HG03064 (cell line): ENCODE results near the gene RMP24.

Experiments
- ATAC-seq: cut with Tn5 transposase; IDR thresholded peaks from one replicate; pipeline ENCODE4 v1.9.1; 2021; ENCODE audit warnings: low read depth; ENCODE audit not compliant: unreplicated experiment

RMP24 gene

DNA sequence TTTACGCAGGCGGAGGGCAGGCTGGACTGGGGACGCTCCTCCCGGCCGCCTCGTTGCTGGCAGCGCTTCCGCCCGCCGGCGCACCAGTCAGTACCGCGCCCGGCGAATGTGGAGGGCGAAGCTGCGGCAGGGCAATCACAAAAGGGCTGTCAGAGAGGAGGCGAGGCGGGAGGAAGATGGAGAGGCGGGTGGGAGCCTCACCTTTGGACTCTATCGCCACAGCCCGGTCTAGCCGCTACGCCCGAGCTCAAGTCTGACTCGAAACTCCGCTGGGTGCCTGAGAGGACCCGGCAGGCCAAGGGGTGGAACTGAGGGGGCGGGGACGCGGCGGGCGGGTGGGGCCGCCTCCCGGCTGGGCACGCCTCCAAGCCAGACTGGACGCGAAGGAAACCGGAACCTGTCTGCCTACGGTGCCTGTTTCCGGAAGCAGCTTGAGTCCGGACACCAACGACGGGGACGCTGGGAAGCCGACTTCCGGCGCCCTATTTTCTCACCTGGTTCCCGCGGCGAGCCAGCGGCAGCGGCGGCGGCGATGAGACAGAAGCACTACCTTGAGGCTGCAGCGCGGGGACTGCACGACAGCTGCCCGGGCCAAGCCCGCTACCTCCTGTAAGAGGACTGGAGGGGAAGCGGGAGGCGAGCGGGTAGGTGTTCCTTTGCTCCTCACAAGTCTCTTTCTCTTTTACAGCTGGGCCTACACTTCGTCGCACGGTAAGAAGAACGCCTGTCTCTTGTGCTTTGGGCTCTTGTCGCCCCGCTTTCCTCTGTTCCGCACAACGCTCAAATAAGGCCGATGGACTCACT lies at the start of gene RMP24:
Gene RMP24, plus strand, starts transcription at position 483 of the 804 bp plus-strand sequence.
- ATAC-seq = peak; percentile 92

DNA sequence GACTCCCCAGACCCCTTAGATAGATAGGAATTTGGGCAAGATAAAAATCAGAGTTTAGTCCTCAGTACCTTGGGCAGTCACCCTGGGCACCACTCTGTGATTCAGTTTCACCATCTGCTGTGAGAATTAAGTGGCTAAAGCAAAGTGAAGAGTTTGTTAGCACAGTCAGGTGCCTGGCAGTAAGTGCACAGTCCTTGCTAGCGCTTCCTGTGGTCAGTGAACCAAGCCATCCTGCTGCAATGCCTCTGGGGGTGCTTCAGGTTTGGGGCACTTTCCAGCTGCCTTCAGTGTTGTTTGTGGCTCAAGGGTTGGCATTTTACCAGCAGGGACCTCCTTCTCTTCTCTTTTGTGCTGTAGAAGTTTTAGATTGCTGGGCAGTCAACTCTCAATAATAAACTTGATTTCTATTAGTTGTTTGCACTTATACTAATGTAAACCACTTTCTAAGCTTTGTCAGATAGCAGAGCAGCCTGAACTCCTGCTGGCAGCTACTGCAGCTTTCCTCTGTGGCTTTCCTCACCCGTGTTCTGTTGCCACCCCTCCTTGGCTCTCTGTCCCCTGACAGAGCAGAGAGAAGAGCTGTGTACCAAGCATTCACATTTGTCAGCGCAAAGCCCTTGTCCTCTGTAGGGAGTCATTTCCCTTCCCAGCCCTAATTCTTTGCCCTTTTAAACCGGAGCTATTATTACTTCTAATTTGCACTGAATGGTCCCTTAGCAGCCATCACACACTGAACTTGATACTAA lies 48.4 kb upstream of the RMP24 start:
- no peak for ATAC-seq

GRCh38 chr18:35926884-35927283 lies 45.6 kb upstream of the RMP24 start:
- ATAC-seq = no peak

- no peak for ATAC-seq
Measured at GRCh38 chr18:35927430-35927829, 45.0 kb upstream of the RMP24 start.

GRCh38 chr18:35933982-35934381 lies 38.5 kb upstream of the RMP24 start:
- no peak for ATAC-seq

DNA sequence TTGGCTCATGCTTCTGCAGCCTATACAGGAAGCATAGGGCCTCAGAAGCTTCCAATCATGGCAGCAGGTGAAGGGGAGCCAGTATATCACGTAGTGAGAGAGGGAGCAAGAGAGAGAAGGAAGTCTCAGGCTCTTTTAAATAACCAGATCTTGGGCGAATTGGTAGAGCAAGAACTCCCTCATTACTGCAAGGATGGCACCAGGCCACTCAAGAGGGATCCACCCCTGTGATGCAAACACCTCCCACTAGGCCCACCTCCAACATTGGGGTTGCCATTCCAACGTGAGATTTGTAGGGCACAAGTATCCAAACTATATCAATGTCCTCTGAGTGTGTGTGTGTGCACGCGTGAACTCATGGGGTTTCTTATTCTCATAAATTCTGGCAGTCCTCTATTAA lies 37.6 kb upstream of the RMP24 start:
- ATAC-seq = no peak

DNA sequence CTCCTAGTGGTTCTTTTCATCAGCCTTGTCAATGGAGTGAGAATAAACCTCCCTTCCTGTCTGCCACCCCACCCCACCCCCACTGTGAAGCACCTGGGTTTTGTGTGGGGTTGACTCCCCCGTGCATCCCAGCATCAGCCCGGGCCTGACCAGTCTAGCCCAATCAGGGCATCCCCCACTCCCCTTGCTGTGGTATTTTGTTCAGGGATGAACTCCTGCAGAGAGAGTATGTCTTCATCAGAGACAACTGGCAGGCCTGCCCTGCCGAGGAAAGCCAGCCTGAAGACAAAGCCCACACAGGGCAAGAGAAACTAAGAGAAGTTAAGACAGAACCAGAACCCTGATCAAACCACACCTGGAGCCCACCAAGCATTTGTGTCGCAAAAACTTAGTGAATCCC lies 36.7 kb upstream of the RMP24 start:
- no peak for ATAC-seq

DNA sequence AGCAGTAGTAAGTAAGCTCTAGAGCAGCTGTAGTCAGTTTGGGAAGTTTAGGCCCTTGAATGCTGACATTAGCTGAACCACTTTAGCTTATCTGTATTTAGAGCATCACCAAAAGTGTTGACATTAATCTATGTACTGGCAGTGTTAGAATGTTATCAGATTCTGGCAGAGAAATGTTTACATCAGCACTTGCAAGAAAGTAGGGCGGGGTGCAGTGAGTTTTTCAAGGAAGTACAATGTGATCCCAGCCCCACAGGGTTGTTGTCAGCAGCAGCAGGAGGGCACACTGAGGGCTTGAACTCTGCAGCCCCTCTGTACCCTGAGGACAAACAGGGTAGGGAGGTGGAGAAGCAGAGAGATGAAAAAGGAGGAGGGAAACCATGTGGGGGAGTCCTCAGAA lies 35.5 kb upstream of the RMP24 start:
- ATAC-seq = no peak

- ATAC-seq = no peak
Measured at GRCh38 chr18:35938158-35938557, 34.3 kb upstream of the RMP24 start.

GRCh38 chr18:35938562-35938961 lies 33.9 kb upstream of the RMP24 start:
- ATAC-seq = no peak

- ATAC-seq = no peak
Measured at GRCh38 chr18:35939138-35939537, 33.3 kb upstream of the RMP24 start.

- ATAC-seq = no peak
Measured at GRCh38 chr18:35941299-35941698, 31.2 kb upstream of the RMP24 start.

GRCh38 chr18:35942133-35942532 lies 30.3 kb upstream of the RMP24 start:
- no peak for ATAC-seq

DNA sequence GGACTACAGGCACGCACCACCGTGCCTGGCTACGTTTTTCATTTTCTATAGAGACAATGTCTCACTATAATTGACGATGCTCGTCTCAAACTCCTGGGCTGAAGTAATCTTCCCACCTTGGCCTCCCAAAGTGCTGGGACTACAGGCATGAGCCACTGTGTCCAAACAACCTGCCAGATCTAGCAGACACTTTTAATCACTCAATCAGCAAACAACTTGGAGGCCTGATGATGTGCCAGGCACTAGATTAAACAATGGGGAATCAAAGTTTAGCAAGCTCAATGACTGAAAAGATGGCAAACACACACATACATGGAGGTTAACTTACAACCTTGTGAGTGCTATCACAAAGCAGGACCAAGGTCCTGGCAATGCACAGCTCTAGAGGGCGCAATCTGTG lies 29.8 kb upstream of the RMP24 start:
- no peak for ATAC-seq

- no peak for ATAC-seq
Measured at GRCh38 chr18:35948080-35948479, 24.4 kb upstream of the RMP24 start.

- no peak for ATAC-seq
Measured at GRCh38 chr18:35949090-35949489, 23.4 kb upstream of the RMP24 start.

GRCh38 chr18:35949903-35950627 lies 22.4 kb upstream of the RMP24 start:
- ATAC-seq = peak; percentile 51

DNA sequence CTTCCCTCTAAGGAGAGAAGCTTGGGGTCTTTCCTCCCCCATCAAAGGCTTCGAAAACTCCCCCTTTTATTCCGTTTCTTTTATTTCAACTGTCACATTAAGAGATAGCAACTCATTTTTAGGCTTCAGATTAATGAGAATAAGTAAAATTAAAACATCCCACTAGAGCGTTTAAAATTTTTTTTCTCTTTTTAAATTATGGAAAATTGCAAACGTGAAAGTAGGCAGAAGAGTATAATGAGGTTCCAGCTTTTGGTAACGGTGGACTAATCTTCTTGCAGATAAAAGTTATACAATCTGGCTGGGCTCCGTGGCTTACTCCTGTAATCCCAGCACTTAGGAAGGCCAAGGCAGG lies 21.9 kb upstream of the RMP24 start:
- no peak for ATAC-seq

DNA sequence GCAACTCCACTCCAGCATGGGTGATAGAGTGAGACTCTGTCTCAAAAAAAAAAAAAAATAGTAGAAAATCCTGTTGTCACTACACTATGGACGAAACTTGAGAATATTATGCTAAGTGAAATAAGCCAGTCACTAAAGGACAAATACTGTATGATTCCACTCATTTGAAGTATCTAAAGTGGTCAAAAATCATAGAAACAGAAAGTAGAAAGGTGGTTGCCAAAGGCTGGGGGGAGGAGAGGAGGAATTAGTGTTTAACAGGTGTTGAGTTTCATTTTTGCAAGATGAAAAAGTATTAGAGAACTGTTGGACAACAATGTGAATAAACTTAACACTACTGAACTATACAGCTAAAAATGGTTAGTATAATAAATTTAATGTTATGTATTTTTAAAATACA lies 18.8 kb upstream of the RMP24 start:
- ATAC-seq = no peak

DNA sequence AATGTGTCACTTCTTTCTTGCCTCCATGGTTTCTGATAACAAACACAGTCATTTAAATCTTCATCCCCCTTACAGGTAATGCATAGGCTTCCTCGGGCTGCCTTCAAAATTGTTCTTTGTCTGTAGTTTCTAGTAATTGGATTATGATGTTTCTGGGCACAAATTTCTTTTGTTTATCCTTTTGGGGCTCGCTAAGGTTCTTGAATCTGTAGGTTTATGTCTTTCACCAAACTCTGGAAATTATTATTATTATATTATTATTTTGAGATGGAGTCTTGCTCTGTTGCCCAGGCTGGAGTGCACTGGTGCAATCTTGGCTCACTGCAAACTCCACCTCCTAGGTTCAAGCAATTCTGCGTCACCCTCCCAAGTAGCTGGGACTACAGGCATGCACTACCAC lies 16.3 kb upstream of the RMP24 start:
- no peak for ATAC-seq

GRCh38 chr18:35962320-35962719 lies 10.2 kb upstream of the RMP24 start:
- ATAC-seq = no peak
